Measurements from ENCODE around the gene HAUS8.

HAUS8 gene

DNA sequence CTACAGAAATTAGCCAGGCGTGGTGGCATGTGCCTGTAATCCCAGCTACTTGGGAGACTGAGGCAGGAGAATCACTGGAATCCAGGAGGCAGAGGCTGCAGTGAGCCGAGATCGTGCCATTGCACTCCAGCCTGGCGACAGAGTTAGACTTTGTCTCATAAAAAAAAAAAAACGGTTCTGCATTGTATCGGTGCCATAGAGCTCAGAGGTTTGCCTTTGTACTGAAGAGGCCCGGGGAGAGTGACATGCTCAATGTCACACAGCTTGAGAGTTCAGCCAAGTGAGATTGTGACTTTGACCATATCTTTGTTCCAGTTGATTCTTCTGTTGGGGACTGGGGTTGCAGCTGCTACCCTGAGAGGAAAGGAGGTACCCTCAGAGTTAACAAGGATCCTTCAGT lies 4.3 kb downstream of the HAUS8 start:
- peaks cover 42% of the 10 kb centered on the region for H3K36me3 ChIP-seq (ENCODE audit: low read depth)
- no peaks in the 10 kb centered on the region for H3K27me3 ChIP-seq (ENCODE audit: insufficient read depth, poor library complexity, severe bottlenecking)
- H3K27ac ChIP-seq (ENCODE audit: poor library complexity, severe bottlenecking), result no peak overlapping the region
- DNase-seq (ENCODE audit: low spot score) (no peak), ATAC-seq (ENCODE audit: low read depth) (no peak)
- TF ChIP-seq, protein P1, sequence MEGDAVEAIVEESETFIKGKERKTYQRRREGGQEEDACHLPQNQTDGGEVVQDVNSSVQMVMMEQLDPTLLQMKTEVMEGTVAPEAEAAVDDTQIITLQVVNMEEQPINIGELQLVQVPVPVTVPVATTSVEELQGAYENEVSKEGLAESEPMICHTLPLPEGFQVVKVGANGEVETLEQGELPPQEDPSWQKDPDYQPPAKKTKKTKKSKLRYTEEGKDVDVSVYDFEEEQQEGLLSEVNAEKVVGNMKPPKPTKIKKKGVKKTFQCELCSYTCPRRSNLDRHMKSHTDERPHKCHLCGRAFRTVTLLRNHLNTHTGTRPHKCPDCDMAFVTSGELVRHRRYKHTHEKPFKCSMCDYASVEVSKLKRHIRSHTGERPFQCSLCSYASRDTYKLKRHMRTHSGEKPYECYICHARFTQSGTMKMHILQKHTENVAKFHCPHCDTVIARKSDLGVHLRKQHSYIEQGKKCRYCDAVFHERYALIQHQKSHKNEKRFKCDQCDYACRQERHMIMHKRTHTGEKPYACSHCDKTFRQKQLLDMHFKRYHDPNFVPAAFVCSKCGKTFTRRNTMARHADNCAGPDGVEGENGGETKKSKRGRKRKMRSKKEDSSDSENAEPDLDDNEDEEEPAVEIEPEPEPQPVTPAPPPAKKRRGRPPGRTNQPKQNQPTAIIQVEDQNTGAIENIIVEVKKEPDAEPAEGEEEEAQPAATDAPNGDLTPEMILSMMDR (IDR thresholded peaks at IDR 0.05; ENCODE audit: poor library complexity, severe bottlenecking), result no peak
- peaks cover 6% of the 10 kb centered on the region for H3K4me1 ChIP-seq (ENCODE audit: insufficient read depth, poor library complexity, severe bottlenecking)
- no peak overlapping the region for H3K4me3 ChIP-seq (ENCODE audit: severe bottlenecking)
- no peaks in the 10 kb centered on the region for H3K9me3 ChIP-seq (ENCODE audit: severe bottlenecking)

DNA sequence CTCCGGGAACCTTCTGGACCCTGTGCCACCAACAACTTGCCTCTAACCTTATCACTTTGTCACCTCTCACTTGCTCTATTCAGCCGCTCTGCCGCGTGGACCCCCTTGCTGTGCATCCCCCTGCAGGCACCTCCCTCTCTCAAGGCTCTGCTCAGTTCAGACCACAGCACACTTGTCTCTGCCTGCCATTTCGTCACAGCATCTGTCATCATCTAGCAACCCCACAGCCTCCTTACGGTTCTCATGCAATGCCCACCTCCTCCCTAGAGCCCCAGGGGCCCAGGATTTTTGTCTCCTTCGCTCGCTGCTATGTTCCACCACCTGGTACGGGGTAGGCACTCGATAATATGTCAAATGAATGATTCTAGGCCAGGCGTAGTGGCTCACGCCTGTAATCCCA lies 4.8 kb downstream of the HAUS8 start:
- Histone ChIP-seq H3K36me3 (ENCODE audit: low read depth) (peaks cover 42% of the 10 kb centered on the region), H3K27ac (ENCODE audit: poor library complexity, severe bottlenecking) (no peak overlapping the region), H3K9me3 (ENCODE audit: severe bottlenecking) (no peaks in the 10 kb centered on the region), H3K4me3 (ENCODE audit: severe bottlenecking) (no peak overlapping the region), H3K27me3 (ENCODE audit: insufficient read depth, poor library complexity, severe bottlenecking) (no peaks in the 10 kb centered on the region), H3K4me1 (ENCODE audit: insufficient read depth, poor library complexity, severe bottlenecking) (peaks cover 6% of the 10 kb centered on the region)
- DNase-seq (ENCODE audit: low spot score), result no peak
- ATAC-seq (ENCODE audit: low read depth), result no peak
- TF ChIP-seq, protein P1 (IDR thresholded peaks at IDR 0.05; ENCODE audit: poor library complexity, severe bottlenecking), result no peak

DNA sequence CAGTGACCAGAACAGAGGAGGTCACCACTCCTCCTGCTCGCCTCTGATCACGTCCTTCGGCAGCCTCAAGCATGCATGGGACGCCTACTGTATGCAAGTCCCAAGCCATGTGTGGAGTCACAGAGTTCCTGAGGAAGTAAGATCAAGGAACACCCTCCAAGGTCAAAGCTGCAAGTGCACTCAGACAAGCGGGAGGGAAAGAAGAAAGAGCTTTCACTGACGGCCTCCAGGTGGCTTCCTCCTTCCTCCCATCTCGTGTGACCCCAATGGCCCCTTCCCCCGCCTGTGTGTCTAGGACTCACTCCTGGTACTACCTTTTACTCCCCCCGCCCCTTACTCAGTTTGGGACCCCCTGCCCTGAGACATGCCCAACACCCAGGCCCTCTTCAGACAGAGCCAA lies 6.1 kb downstream of the HAUS8 start:
- TF ChIP-seq, protein P1 (IDR thresholded peaks at IDR 0.05; ENCODE audit: poor library complexity, severe bottlenecking), result no peak
- no peak for DNase-seq (ENCODE audit: low spot score)
- H3K4me1 ChIP-seq (ENCODE audit: insufficient read depth, poor library complexity, severe bottlenecking), result peaks cover 6% of the 10 kb centered on the region
- ATAC-seq (ENCODE audit: low read depth), result no peak
- H3K9me3 ChIP-seq (ENCODE audit: severe bottlenecking), result no peaks in the 10 kb centered on the region
- no peak overlapping the region for H3K27ac ChIP-seq (ENCODE audit: poor library complexity, severe bottlenecking)
- H3K4me3 ChIP-seq (ENCODE audit: severe bottlenecking), result no peak overlapping the region
- H3K36me3 ChIP-seq (ENCODE audit: low read depth), result peaks cover 51% of the 10 kb centered on the region
- H3K27me3 ChIP-seq (ENCODE audit: insufficient read depth, poor library complexity, severe bottlenecking), result no peaks in the 10 kb centered on the region

DNA sequence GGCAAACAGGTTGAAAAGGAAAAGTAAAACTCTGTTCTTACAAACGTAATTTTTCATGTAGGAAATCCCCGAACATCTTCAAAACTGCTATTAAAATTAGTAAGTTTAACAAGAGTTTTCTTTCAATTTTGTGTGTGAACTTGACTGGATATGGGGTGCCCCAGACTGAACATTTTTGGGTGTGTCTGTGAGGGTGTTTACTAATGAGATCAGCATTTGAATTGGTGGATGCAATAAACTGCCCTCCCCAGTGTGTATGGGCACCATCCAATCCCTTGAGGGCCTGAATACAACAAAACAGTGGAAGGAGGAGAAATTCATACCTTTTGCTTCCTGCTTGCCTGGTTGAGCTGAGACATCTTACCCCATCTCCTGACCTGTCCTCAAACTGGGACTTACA lies 11.8 kb downstream of the HAUS8 start:
- no peak for ATAC-seq (ENCODE audit: low read depth)

DNA sequence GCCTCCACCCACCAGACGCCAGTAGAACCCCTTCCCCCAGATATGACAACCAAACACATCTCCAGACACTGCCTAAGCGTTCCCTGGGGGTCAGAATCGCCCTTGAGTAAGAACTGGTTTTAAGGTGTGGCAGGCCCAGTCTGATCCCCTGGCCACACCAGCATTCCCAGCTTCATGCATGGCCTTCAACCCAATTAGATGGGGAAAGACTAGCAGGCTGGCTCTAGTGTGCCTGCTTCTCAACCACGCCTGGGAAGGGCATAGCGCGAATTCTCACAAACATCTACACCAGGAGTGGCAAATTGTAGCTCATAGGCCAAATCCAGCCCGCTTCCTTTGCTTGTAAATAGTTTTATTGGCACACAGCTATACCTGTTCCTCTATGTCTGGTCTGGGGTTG lies 13.6 kb downstream of the HAUS8 start:
- Histone ChIP-seq H3K36me3 (ENCODE audit: low read depth) (peaks cover 79% of the 10 kb centered on the region), H3K27me3 (ENCODE audit: insufficient read depth, poor library complexity, severe bottlenecking) (no peaks in the 10 kb centered on the region), H3K27ac (ENCODE audit: poor library complexity, severe bottlenecking) (no peak overlapping the region), H3K4me3 (ENCODE audit: severe bottlenecking) (no peak overlapping the region), H3K9me3 (ENCODE audit: severe bottlenecking) (no peaks in the 10 kb centered on the region), H3K4me1 (ENCODE audit: insufficient read depth, poor library complexity, severe bottlenecking) (no peaks in the 10 kb centered on the region)
- ATAC-seq (ENCODE audit: low read depth) (no peak), DNase-seq (ENCODE audit: low spot score) (no peak)
- TF ChIP-seq, protein P1 (IDR thresholded peaks at IDR 0.05; ENCODE audit: poor library complexity, severe bottlenecking), result no peak

More for the DNA sequence above, 11.8 kb downstream of the HAUS8 start:
- Histone ChIP-seq H3K4me3 (ENCODE audit: severe bottlenecking) (no peak overlapping the region), H3K9me3 (ENCODE audit: severe bottlenecking) (no peaks in the 10 kb centered on the region), H3K36me3 (ENCODE audit: low read depth) (peaks cover 76% of the 10 kb centered on the region), H3K27ac (ENCODE audit: poor library complexity, severe bottlenecking) (no peak overlapping the region), H3K4me1 (ENCODE audit: insufficient read depth, poor library complexity, severe bottlenecking) (no peaks in the 10 kb centered on the region), H3K27me3 (ENCODE audit: insufficient read depth, poor library complexity, severe bottlenecking) (no peaks in the 10 kb centered on the region)
- TF ChIP-seq, protein P1 (IDR thresholded peaks at IDR 0.05; ENCODE audit: poor library complexity, severe bottlenecking), result no peak
- no peak for DNase-seq (ENCODE audit: low spot score)
